Measurements from ENCODE around the gene RINT1.
"Not testable (repeated sequence)": the region's sequence is repeated elsewhere in the genome, so short reads cannot be mapped to it uniquely, and the experiment has no call there.

Gene RINT1

DNA sequence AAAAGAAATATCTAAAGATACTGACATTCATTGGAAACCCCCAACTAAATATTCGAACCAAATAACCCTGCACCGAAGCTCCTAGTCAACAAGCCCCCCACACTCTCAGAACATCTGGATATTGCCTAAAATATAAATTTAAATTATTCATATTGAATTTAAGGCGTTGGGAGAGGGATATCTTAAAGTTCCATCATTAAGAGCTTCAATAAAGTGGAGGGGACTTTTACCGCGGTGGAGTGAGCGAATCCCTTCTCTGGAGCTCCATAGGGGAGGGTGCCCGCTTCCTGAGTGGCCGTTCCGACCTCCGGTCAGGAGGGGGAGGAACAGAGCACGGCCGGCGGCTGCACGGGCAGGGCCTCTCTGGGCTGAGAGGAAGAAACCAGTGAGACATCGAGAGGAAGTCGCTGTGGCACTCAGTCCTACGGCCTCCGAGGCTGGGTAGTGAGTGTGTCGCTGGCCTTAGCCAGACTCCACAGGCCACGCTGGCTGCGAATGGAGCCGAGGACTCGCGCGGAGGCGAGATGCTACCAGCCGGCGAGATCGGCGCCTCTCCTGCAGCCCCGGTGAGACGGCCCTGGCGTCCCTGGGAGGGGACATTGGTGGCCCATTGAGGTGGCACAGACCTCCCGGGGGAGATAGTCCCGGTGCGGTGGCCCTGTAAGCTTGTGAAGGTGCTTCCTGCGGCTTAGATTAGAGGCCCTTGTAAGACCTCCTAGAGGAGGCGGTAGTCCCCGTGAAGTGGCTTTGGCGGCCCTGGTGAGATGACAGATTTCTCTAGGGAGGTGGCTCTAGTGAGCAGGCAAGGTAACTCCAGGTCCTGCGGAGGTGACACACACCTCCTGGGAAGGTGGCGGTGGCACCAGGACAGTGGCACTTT lies at the start of gene RINT1:
RINT1 (plus strand) TSS at position 410 of the 880 bp plus-strand sequence; CDS start at position 525, 115 bp downstream.
- peak; percentile 97 for DNase-seq

DNA sequence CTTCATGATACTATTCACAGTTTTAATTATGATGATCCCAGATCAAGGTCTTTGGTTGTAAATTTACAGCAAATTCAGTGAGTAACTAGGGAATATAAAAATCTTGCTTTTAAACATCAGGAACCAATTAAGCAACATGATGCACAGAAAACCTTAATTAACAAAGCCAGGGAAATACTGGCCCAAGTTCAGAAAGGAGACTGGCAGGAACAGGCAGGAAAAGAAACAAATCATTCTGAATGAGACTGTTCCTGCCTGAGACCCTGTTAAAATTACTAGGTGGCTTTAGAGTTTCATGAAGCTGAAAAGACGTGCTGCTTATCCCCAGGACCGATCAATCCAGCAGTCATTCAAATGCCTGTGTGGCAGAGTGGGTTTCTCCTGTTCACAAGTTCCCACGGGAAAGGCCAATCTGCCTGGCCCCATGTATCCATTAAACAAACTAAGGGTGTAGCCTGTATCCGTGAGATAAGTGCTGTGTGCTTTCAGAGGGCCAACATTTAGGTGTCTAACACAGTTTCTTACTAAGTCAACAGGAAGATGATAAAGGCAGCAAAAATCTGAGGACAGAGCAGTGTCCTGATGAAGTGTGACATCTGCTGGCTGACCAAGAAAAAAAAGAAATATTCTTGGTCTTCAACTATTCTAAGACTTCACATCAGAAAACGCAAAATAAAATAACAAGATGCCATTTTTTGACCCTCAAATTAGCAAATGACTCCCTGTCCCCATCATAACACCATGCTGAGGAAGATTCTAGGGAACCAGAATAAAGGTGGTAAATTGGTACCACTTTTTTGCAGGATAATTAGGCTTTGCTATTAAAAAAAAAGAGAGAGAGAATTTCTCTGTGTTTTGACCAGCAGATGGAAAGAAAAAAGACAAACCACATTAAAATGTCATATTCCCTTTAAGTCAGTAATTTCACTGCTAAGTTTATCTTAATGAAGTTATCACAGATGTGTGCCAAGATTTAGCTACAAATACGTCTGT lies 44.1 kb upstream of the RINT1 start:
- DNase-seq: peak; percentile 44

- no peak for DNase-seq
Observed at GRCh38 chr7:105489409-105489808, 42.6 kb upstream of the RINT1 start.

DNA sequence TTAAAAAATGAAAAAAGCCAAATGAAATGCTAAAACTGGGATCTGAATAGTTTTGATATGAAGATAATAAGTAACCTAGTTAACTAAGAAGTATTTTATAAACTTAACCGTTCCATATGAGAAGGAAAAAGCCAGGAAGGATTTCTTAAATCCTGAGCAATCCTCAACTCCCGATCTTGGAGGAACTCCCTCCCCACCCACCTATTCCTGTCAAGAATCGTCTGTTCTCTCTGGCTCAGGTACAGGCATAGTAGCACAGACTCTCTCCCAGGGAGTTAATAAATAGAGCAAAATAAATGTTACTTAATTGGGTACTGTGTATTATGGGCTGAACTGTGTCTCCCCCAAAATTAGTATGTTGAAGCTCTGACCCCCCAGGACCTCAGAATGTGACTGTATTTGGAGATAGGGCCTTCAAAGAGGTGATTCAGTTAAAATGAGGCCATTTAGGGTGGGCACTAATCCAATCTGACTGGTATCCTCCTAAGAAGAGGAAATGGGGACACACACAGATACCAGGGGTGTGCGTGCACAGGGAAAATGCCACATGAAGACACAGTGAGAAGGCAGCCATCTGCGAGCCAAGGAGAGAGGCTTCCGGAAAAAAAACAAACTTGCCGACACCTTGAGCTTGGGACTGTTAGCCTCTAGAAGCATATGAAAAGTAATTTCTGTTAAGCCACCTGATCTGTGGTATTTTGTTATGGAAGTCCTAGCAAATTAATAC lies 38.6 kb upstream of the RINT1 start:
- no peak for DNase-seq

DNA sequence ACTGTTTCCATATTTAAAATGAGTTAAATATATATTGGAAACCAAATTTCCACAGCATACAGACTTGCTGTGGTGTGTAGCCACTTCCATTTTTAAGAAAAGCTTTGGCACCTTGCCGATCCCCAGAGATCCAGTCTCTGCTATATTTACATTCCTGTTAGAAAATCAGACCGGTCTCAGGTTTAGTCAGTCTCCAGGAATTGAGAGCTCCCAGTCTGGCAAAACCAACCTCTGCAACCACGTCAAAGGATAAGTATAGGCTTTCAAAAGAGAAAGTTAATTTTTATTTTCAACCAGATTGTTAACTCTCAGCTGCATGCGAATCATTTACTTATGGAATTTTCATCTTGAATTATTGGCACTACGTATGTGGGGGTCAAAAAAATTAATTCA lies 38.1 kb upstream of the RINT1 start:
- no peak for DNase-seq

GRCh38 chr7:105496521-105496920 lies 35.5 kb upstream of the RINT1 start:
- DNase-seq: no peak

DNA sequence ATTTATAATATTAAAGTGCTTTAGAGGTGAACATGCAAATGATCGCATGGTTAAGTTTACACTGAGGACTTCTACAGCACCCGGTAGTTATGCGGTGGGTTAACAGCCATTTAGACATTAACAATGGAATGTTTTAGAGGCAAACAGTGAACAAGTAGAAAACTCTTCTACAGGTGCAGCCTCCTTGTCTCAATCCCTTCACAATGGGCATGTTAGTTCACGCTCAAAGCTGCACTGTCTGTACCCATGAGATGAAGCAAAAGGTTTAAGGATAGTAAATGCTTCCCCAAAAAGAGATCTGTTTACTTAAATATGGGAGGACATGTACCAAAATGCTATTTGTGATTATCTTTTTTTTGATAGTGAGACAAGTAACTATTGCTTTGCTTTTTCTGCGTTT lies 35.0 kb upstream of the RINT1 start:
- no peak for DNase-seq

GRCh38 chr7:105502173-105502572 lies 29.8 kb upstream of the RINT1 start:
- DNase-seq: no peak

- no peak for DNase-seq
Observed at GRCh38 chr7:105512415-105512814, 19.6 kb upstream of the RINT1 start.

- no peak for DNase-seq
Observed at GRCh38 chr7:105512926-105513526, 19.0 kb upstream of the RINT1 start.

DNA sequence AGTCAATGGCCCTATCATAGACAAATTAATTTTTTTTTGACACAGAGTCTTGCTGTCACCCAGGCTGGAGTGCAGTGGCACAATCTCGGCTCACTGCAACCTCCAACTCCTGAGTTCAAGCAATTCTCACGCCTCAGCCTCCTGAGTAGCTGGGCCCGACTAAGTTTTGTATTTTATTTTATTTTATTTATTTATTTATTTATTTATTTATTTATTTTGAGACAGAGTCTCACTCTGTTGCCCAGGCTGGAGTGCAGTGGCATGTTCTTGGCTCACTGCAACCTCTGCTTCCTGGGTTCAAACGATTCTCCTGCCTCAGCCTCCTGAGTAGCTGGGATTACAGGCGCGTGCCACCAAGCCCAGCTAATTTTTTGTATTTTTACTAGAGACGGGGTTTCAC lies 16.4 kb upstream of the RINT1 start:
- DNase-seq: not testable (repeated sequence)

DNA sequence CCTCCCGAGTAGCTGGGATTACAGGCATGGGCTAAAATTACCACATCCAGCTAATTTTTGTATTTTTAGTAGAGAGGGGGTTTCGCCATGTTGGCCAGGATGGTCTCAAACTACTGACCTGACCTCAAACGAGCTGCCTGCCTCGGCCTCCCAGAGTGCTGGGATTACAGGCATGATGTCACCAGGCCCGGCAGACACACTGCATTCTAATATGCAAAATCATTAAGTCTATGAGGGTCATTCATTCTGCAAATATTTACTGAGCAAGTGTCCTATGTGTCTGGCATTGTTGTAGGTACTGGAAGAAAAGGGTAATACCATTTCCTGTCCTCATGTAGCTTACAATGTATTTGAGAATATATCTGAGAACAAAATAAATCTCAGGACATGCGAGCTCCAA lies 12.6 kb upstream of the RINT1 start:
- no peak for DNase-seq

GRCh38 chr7:105520620-105521019 lies 11.4 kb upstream of the RINT1 start:
- DNase-seq: not testable (repeated sequence)

GRCh38 chr7:105521027-105521716 lies 10.8 kb upstream of the RINT1 start:
- peak; percentile 84 for DNase-seq

- DNase-seq: peak; percentile 93
Observed at GRCh38 chr7:105521717-105522463, 10.1 kb upstream of the RINT1 start, which contains the start of gene PUS7. PUS7 (minus strand) TSS chr7:105522271; CDS start chr7:105508512, 13,759 bp downstream.

DNA sequence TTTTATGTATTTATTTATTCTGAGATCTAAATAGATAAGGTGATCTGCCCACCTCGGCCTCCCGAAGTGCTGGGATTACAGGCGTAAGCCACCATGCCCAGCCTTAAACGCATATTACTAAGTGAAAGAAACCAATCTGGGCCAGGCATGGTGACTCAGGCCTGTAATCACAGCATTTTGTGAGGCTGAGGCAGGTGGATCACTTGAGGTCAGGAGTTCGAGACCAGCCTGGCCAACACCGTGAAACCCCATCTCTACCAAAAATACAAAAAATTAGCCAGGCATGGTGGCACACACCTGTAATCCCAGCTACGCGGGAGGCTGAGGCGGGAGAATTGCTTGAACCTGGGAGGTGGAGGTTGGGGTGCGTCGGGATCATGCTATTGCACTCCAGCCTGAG lies 7.6 kb upstream of the RINT1 start:
- not testable (repeated sequence) for DNase-seq

- DNase-seq: no peak
Observed at GRCh38 chr7:105524840-105525239, 7.2 kb upstream of the RINT1 start.

DNA sequence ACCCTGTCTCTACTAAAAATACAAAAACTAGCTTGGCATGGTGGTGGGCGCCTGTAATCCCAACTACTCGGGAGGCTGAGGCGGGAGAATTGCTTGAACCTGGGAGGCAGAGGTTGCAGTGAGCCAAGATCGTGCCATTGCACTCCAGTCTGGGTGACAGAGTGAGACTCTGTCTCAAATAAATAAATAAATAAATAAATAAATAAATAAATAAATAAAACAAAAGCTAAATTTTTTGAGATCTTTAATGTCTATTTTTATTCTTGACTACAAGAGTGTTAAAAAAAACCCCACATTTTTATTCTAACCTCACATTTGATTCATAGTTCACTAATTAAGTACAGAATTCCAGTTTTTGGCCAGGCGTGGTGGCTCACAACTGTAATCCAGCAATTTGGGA lies 4.3 kb upstream of the RINT1 start:
- DNase-seq: not testable (repeated sequence)

GRCh38 chr7:105530126-105530525 lies 1.9 kb upstream of the RINT1 start:
- DNase-seq: no peak

GRCh38 chr7:105530546-105530945 lies 1.5 kb upstream of the RINT1 start:
- no peak for DNase-seq
